ENCODE data around the gene KBTBD8.

KBTBD8 gene

DNA sequence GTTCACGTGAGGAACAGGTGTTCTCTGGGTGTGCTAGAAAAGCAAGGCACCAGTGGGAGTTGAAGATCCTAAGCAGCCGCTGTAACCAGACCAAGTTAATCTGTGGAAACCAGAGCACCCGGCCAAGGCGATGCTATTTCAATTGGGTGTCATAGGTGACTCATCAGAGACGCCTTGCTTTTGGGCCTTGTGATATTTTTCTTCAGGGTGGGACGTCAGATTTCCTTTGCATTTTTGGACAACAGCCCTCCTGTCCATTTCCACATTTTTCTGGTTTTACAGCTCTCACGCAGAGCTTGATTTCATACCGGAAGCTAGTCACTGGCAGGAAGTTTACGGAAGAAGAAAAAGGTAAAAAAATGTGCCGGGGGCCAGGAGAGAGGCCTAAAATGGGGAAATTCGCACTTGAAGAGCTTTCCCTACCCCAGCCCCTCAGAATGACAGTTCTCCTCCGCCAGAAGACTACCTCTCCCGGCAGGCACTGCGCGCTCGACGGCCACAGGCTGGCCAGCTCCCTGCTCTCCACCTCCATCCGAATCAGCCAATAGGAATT lies 471 bp upstream of the KBTBD8 start:
- no peak for DNase-seq (ENCODE audit: low read depth, low spot score)

- DNase-seq (ENCODE audit: low read depth, low spot score): no peak
Observed at GRCh38 chr3:66998904-66999235, 763 bp downstream of the KBTBD8 start.

DNA sequence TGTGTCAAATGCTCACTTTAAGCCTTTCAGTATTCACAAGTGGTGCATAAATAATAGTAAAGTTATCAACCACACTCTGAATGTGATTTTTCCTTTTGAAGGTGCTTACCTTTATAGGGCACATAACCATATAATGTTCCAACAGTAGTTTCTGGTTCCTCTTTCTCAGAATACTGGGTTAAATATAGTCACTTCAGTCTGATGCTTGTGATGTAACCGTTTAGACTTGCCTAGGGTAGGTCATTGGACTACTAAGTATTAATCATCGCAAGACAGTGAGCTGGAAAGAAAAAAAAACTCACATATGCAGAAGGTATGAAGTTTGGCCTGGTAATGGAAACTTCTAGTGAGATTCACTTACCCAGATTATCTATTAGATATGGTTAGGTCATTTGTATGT lies 1.9 kb downstream of the KBTBD8 start:
- no peak for DNase-seq (ENCODE audit: low read depth, low spot score)

DNA sequence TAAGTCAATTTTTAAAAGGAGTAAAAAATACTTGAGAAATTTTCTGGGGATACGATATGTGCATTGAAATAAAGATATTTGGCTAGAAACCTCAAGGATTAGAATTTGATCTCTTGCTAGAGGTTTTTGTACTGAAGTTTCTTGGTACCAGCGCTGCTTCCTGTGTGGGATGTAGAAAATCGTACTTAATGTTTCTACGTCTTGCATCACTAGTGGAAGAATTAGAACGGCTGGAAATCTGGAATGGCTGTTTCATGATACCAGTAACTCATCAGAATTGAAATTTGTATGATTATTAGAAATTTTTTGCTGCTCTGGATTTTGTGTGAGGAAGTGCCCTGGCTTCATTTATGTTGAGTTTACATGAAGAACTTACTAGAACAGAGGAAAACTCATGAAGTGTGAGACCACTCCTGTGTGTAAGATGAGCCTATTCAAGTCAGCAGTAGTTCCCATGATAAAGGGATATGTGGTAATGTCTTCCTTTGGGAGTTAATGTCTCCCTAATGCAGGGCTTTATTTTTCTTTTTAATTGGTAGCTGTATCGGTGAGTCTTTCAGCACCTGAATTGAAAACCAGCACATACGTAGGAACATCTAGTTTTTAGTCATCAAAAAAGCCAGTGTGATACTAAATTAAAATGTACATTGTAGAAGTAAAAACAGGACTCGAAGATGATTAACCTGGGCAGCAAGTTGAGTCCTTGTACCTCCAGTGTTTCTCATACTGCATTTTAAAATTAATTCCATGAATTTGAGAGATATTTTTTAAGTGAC lies 3.2 kb downstream of the KBTBD8 start:
- DNase-seq (ENCODE audit: low read depth, low spot score): no peak

DNA sequence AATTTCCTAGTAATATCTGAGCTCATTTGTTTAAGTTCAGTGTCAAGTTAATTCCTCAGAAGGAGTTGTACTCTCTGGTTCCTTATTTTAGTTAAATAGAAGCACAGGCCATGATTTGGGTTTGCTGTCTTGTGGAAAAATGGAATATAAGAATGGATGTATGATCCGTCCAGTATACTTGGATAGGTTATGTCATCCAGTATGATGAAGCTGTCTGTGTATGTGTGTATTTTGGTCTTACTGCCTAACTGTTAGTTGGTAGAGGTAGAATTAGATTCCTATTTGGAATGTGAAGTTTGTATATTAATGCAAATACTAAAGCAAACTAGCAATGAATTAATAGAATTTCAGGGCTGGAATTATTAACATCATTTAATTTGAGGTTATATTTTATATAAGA lies 7.9 kb downstream of the KBTBD8 start:
- DNase-seq (ENCODE audit: low read depth, low spot score): no peak

GRCh38 chr3:67006460-67006859 lies 8.4 kb downstream of the KBTBD8 start:
- no peak for DNase-seq (ENCODE audit: low read depth, low spot score)

DNA sequence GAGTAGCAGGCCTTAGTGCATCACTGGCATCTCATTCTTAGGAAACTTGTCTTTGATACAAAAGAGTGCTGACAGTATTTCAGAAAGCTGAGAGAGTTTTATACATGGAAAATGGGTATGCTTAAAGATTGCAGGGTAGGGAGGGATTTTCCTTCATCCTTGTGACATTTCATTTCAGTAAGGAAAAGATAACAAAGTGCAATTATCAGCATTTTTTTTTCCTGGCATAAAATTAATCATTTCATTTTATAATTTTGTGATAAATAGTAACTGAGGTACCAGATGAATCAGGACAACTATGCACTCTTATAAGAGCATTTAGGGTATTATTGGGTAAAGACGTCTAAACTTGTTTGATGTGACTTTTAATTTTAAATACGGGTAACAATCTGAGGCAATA lies 10.3 kb downstream of the KBTBD8 start:
- no peak for DNase-seq (ENCODE audit: low read depth, low spot score)

DNA sequence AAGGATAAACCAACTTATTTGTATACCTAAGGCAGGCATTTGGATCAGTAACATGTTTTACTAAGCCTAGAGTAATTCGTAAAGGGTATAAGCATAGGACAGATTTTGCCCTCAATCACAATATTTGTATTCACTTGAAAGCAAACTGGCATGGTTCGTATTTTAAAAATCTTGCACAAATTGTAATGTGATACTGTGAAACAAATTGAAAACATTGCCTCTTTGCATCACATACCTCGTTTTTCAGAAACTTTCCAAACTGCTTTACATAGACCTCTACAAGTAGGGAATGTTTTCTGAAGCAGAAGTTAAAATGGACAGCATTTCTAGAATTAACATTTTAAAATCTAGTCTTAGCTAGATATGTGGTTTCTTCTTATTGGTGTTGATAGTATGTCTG lies 11.6 kb downstream of the KBTBD8 start:
- no peak for DNase-seq (ENCODE audit: low read depth, low spot score)

DNA sequence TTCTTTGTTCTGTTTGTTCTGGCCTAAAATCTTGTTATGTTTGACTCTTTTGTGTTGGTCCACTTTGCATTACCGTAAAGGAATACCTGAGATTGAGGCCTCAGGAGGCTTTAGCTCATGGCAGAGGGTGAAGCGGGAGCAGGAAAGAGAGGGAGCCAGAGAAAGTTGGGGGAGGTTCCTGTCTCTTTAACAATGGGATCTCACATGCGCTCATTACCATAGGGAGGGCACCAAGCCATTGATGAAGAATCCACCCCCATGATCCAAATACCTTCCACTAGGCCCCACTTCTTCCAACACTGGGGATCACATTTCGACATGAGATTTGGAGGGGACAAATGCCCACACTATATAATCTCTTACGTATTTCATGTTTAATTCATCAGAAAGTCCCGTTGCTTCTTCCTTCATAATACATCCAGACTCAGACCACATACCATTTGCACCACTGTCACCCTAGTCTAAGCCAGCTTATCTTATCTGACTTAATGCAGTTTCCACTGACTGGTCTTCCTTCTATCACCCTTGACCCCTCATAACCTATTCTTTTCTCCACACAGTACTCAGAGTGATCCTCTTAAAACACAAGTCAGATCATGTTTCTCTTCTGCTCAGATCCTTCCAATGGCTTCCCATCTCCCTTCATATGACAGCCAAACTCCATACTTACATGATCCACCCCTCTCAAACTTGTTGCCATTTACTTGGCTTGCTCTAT lies 13.5 kb downstream of the KBTBD8 start:
- no peak for DNase-seq (ENCODE audit: low read depth, low spot score)

GRCh38 chr3:67012564-67012963 lies 14.5 kb downstream of the KBTBD8 start:
- DNase-seq (ENCODE audit: low read depth, low spot score): no peak

DNA sequence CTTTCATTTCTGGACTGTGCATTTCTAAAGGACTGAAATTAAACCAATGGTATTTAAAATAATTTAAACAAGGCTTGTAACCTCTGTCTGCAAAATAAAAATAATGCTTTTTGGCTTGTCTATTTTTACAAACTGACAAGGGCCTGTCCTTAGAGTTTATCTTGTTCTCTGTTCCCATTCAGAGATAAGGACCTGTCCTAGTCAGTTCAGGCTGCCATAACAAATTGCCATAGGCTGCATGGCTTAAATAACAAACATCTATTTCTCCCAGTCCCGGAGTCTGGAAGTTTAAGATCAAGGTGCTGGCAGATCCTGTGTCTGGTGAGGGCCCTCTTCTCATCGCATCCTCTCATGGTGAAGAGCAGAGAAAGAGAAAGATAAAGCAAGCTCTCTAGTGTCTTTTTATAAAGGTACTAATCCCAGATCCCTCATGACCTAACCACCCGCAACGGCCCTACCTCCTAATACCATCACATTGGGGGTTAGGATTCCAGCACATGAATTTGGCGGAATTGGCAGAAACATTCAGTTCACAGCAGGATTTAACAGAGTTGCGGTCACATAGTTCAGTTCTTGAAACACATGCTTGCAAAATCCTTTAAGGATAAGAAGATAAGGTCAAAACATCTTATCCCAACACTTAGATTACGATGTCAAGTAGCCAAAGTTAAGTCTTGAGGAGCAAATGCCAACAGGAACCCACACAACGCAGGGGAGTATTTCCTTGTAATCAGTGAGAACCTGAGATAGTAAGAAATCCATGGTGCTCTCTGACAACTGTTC lies 17.8 kb downstream of the KBTBD8 start:
- no peak for DNase-seq (ENCODE audit: low read depth, low spot score)

- DNase-seq (ENCODE audit: low read depth, low spot score): no peak
Observed at GRCh38 chr3:67016522-67017080, 18.5 kb downstream of the KBTBD8 start.

GRCh38 chr3:67017211-67017610 lies 19.1 kb downstream of the KBTBD8 start:
- DNase-seq (ENCODE audit: low read depth, low spot score): peak; percentile 45

DNA sequence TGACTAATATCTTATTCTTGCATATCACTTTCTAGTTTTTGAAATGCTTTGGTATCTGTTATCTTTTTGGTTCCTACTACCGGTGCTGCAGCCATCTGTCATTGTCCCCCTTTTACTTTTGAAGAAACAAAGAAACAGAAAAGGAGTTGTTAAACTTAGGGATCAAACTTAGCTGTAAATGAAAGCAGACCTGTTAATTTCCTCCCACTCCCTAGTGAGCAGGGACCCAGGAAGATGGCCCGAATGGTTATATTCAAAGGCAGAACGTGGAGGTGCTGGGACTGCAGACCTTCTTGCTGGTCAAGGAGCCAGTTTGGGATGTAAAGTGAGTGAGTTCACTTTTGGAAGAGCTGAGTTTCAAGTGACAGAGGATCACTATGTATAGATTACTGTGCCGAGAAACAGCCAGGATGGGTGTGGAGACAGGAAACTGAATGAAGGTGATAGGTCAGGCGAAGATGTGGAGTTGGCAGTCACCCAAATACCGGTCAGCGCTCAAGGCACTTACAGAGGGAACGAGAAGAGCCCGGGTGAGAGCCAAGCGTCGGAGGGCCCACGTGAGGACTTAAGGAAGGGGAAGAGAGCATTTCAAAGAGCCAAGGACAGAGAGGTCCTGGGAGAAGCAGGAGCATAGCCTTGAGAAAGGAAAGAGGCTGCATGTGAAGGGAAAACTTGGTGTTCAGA lies 20.1 kb downstream of the KBTBD8 start:
- no peak for DNase-seq (ENCODE audit: low read depth, low spot score)

DNA sequence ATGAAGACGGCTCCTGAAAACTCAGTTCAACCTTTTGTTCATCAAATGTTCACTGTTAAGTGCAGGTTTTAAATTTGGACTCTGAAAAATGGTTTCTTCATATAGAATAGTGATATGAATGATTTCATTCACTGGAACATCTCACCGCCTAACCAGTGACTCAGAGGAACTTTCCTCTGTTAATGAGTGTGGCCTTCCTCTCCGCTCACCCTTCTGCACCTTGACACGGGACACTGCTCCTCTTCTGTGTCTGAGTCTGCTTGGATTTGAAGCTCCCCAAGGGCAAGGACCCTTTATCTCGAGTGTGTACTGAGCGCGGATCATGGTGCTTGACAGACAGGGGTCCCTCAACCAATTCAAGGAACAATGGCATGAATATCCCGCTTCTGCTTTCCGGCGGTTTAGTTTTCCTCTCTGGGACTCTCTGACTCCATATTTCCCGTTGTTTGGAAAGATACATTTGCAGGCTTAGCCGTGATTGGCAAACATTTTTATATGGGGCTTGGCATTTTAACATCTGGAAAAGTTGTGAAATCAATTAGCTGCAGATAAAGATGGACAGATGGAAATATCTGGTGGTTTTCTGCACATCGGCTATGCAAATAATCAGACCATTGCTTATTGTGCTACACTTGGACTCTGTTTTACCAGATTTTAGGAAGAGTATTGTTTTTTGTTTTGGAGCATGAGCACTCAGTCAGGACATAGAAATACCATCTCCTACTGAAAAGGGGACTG lies 20.9 kb downstream of the KBTBD8 start:
- DNase-seq (ENCODE audit: low read depth, low spot score): no peak

- DNase-seq (ENCODE audit: low read depth, low spot score): no peak
Observed at GRCh38 chr3:67028001-67028784, 30.1 kb downstream of the KBTBD8 start.

DNA sequence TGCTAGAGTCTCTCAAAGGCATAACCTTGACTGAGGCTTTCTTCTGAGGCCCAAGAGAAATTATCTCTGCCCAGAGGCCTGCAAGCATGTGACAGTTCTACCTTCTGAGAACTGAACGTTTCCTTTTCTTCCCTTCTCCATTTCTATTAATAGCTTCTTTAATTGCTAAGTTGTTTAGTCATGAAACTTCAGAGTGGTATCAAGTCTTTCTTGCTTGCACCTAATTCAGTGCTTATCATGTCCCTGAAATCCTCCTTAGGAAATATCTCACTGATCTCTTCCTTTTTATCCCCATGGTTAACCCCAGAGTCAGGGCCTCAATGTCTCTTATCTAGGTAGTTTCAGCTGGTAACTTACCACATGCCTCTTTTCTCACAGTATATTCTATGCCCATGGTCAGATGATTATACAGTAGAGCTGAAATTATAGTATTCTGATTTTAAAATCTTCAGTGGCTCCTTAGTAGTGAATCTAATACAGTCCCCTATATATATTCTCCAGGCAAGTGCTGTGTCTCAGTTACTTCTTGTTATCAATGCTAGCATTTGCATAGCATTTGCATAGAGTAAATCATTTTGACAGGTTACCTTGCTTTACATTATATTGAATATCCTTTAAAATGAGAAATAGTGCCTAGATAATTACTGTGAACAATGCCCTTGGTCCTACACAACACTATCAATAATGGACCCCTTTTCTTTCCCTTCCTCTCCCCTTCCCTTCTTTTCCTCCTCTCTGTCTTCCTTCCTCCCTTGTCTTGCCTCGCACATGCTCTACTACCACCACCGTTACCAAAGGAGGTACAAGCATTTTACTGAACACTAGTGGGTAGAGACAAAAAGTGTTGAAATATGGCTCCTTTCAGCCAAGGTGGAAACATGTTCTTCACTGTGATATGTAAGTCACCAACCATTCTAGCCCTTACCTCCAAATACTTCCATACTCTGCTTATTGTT lies 33.0 kb downstream of the KBTBD8 start:
- DNase-seq (ENCODE audit: low read depth, low spot score): no peak

DNA sequence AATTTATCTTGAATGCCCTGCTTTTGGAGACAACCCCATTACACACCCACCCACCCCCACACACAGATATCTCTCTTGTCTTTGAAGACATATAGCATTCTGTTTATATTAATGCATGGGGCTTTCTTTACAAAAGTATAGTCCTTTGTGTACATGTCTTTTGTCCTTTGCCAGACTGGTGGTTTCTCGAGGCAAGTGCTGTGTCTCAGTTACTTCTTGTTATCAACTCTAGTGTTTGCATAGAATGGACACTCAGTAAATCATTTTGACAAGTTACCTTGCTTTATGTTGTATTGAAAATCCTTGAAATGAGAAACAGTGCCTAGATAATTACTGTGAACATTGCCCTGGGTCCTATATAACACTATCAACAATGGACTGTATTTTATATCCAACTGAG lies 33.9 kb downstream of the KBTBD8 start:
- DNase-seq (ENCODE audit: low read depth, low spot score): no peak

DNA sequence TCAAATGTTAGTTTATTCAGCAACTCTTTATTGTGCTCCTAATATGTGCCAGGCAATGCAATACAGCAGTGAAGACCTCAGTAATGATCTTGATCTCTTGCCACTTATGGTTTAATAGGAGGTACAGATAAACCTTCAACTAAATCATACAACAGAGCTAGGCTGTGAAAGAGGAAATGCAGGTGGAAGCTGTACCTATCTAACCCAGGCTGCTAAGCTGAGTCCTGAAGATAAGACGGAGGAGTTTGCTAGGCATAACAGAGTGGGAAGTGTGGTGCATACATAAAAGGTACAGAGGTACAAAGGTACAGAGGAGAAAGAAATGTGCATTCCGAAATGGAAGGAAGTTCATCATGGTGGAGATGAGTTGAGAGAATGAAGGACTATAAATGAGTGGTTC lies 35.0 kb downstream of the KBTBD8 start:
- no peak for DNase-seq (ENCODE audit: low read depth, low spot score)
